Activated CD4-positive, CD25-positive, alpha-beta regulatory T cell (primary cell): ENCODE measurements around the gene NCOR2.

ENCODE experiments used
- DNase-seq, 4 experiments: peaks; one replicate each; lab custom pipeline; 2025; lab: John Stamatoyannopoulos, UW

Gene NCOR2

DNA sequence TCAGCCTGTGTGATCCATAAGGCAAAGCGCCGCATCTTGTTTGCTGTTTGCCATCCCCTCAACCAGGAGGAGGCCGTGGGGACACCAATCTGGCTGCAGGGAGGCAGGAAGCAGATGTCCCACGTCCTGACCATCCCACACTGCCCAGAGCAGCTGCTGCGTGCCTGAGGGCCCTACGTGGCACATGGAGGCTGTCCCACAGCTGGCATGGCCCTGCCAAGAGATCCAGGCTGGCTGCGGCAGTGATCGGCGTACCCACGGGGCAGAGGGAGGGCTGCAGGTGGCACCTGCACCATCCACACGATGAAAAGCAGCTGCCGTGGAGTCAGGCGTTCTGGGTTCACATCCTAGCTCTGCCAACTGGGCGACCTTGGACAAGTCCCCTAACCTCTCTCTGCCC lies 42.0 kb downstream of the NCOR2 start:
- no peak for DNase-seq

DNA sequence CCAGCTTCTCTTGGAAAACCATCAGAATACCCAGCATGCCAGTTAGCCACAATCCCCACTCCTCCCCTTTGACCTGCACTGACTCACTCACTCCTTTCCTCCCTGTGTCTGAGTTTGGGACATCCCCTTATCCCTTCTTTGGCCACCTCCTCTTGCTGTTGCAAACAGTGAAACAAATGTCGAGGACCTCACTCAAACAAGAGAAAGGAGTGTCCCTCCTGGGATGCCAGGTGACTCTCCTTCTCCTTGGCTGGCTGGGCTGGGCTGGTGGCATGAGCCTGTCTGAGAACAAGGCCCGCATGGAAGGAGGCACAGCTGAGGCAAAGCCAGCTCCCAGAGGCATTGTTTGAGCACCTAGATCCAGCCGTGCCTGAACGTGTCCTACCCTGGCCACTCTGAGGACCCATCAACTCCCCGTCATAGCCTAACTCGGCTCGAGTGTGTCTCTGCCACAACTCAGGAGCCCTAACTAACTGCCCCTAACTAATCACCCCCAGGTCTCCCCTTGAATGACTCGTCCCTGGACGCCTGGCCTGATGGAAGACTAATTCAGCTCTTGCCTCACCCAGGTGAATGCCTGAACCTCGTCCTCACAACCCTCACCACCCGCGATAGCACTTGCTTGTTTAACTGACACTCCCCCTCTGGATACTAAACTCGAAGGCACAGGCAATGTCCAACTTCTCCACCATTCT lies 43.0 kb downstream of the NCOR2 start:
- DNase-seq: no peak

DNA sequence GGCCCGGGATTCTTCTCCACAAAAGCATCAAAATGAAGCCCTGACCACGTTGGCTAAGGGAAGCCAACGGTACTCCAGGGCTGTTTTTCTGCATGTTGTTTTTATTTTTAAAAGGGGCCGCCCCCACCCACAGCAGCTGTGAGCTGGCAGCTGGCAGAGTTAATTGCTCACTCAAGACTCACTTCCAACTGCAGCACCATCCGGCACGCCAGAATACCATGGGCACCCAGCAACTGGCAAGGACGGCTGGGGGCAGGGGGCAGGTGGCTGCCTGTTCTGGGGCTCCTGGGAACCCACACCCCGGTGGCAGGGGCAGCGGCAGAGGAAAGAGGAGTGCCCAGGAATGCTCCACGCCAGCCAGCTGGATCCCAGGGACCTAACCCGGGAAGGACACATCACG lies 44.3 kb downstream of the NCOR2 start:
- no peak for DNase-seq

DNA sequence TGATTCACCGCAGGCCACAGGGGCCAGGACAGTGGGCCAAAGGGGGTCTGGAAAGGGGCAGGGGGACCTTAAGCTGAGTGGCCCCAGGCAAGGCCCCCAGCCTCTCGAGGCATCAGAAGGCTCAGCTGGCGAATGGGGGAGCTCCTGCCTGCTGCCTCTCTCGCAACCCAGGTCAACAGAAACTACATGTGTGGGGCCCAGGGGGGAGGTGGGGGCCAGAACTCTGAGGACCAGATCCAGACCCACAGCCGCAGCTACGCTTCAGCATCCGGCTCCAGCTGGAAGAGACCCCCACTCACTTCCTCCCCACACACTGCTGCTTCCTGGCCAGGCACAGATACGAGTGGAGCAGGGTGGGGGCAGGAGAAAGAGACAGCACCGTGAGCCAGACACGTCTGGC lies 46.5 kb downstream of the NCOR2 start:
- no peak for DNase-seq

DNA sequence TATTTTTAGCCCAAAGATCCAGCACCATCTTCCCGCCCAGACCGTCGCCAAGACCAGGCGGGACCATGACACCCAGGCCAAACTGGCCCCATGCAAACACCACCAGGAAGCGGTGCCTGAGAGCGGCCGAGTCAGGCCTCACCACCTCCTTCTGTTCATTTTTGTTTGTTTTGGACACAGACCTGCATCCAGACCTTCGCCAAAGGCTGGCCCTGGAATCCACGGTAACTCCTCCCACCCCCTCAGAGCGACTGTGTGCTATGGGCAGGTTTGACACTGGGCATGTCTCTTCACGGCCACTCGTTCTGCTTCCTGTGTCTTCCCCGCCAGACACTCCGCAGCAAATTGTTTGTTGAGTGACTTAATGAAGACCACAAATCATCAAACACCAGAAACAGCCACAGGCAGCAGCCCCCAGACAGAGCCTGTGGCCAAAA lies 47.1 kb downstream of the NCOR2 start:
- DNase-seq: no peak

DNA sequence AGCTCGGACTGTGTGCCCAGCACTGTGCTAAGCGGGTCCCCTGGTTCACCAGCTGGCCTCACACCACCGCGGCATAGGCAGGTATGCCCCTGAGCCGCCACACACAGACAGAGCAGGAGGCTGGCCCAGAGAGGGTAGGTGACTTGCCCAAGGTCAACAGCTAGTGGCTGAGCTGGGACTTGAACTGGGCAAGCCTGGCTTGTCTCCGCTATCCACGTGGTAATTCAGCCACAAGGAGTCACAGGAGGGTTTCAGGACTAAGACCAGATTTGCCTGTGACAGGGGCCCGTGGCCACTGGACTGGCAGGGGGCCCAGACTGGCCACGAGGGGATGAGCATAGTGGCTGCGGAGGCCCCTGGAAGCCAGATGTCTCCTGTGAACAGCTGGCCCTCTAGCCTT lies 47.7 kb downstream of the NCOR2 start:
- no peak for DNase-seq

DNA sequence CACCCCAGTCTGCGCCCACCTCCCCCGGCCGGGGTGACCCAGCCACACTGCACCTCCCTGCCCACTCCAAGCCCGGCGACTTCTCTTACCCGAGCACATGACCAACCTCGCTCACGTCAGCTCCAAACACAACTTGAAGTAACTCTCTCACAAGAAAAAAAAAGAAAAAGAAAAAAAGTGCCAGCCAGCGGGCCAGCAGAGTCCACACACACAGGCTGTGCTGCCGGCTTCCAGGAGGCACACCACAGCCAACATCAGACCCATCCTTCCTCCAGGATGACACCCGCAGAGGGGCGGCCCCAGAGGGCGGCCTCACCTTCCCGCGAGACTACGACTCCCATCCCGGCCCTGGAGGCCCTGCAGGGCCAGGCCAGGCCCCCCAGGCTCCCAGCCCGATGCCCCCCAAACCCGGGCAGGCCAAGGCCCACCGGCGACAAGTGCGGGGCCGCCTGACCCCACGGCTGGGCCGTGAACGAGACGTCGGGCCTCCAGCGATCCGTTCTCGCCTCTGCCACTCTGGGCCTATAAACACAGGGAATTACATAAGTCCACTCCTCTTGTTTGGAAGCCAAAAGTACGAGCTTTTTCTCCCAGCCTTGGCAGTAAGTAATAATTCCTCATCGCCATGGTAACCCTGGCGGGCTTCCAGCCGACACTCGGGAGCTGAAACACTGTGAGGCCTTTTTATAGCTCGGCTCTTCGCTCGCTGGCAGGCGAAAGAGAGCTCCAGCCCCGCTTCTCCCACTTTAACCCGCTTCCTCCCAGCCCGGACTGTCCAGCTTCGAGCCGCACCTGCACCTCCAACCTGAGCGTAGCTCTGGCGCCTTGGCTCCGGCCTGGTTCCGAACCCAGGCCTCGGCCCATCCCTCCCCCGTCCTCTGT lies 49.1 kb downstream of the NCOR2 start:
- DNase-seq: no peak
